Measurements from ENCODE around the gene MAPK7.

MAPK7 gene

GRCh38 chr17:19357351-19357750, 20.9 kb upstream of the MAPK7 start:
- Histone ChIP-seq H3K27me3 (ENCODE audit: low read length) (no peaks in the 10 kb centered on the region), H3K9me3 (ENCODE audit: insufficient read depth, low read length) (no peaks in the 10 kb centered on the region), H2AFZ (ENCODE audit: low read depth, low read length, severe bottlenecking) (no peak overlapping the region), H3K79me2 (ENCODE audit: insufficient read depth, low read length) (no peaks in the 10 kb centered on the region), H3K4me3 (ENCODE audit: insufficient read depth, low read length, poor library complexity, severe bottlenecking) (no peak overlapping the region), H3F3A (ENCODE audit: insufficient read depth) (0 out of 2 replicates have a peak, but pooled peaks cover 3% of the 10 kb centered on the region), H4K20me1 (ENCODE audit: low read depth, low read length) (no peaks in the 10 kb centered on the region), H3K27ac (ENCODE audit: low read depth, low read length) (no peak overlapping the region), H3K9ac (ENCODE audit: low read length) (no peak overlapping the region), H3K36me3 (ENCODE audit: low read length) (no peaks in the 10 kb centered on the region), H3K9me2 (replicated peaks; ENCODE audit: insufficient read depth, low read length) (no peaks in the 10 kb centered on the region), H3K4me2 (ENCODE audit: low read depth, low read length, poor library complexity, severe bottlenecking) (no peak overlapping the region)
- TF ChIP-seq CTCF (IDR thresholded peaks at IDR 0.05; ENCODE audit: insufficient read depth, low read length, poor library complexity, severe bottlenecking) (no peak), EZH2phosphoT487 (conservative IDR thresholded peaks at IDR 0.05; ENCODE audit: low read length) (no peak)

GRCh38 chr17:19357761-19358160, 20.5 kb upstream of the MAPK7 start:
- H4K20me1 ChIP-seq (ENCODE audit: low read depth, low read length): no peaks in the 10 kb centered on the region
- no peaks in the 10 kb centered on the region for H3K36me3 ChIP-seq (ENCODE audit: low read length)
- no peak overlapping the region for H3K9ac ChIP-seq (ENCODE audit: low read length)
- 0 out of 2 replicates have a peak, but pooled peaks cover 3% of the 10 kb centered on the region for H3F3A ChIP-seq (ENCODE audit: insufficient read depth)
- H3K4me2 ChIP-seq (ENCODE audit: low read depth, low read length, poor library complexity, severe bottlenecking): no peak overlapping the region
- H3K27ac ChIP-seq (ENCODE audit: low read depth, low read length): no peak overlapping the region
- no peaks in the 10 kb centered on the region for H3K79me2 ChIP-seq (ENCODE audit: insufficient read depth, low read length)
- no peaks in the 10 kb centered on the region for H3K27me3 ChIP-seq (ENCODE audit: low read length)
- TF ChIP-seq CTCF (IDR thresholded peaks at IDR 0.05; ENCODE audit: insufficient read depth, low read length, poor library complexity, severe bottlenecking): no peak
- TF ChIP-seq EZH2phosphoT487 (conservative IDR thresholded peaks at IDR 0.05; ENCODE audit: low read length): no peak
- H2AFZ ChIP-seq (ENCODE audit: low read depth, low read length, severe bottlenecking): no peak overlapping the region
- H3K9me2 ChIP-seq (replicated peaks; ENCODE audit: insufficient read depth, low read length): no peaks in the 10 kb centered on the region
- H3K4me3 ChIP-seq (ENCODE audit: insufficient read depth, low read length, poor library complexity, severe bottlenecking): no peak overlapping the region
- H3K9me3 ChIP-seq (ENCODE audit: insufficient read depth, low read length): no peaks in the 10 kb centered on the region

GRCh38 chr17:19359151-19359550, 19.1 kb upstream of the MAPK7 start:
- Histone ChIP-seq H3K9ac (ENCODE audit: low read length) (no peak overlapping the region), H3K79me2 (ENCODE audit: insufficient read depth, low read length) (no peaks in the 10 kb centered on the region), H3K4me3 (ENCODE audit: insufficient read depth, low read length, poor library complexity, severe bottlenecking) (no peak overlapping the region), H3K36me3 (ENCODE audit: low read length) (no peaks in the 10 kb centered on the region), H2AFZ (ENCODE audit: low read depth, low read length, severe bottlenecking) (no peak overlapping the region), H3K9me3 (ENCODE audit: insufficient read depth, low read length) (no peaks in the 10 kb centered on the region), H4K20me1 (ENCODE audit: low read depth, low read length) (no peaks in the 10 kb centered on the region), H3K27ac (ENCODE audit: low read depth, low read length) (no peak overlapping the region), H3K9me2 (replicated peaks; ENCODE audit: insufficient read depth, low read length) (no peaks in the 10 kb centered on the region), H3K4me2 (ENCODE audit: low read depth, low read length, poor library complexity, severe bottlenecking) (no peak overlapping the region), H3F3A (ENCODE audit: insufficient read depth) (0 out of 2 replicates have a peak, but pooled peaks cover 3% of the 10 kb centered on the region), H3K27me3 (ENCODE audit: low read length) (no peaks in the 10 kb centered on the region)
- TF ChIP-seq EZH2phosphoT487 (conservative IDR thresholded peaks at IDR 0.05; ENCODE audit: low read length) (no peak), CTCF (IDR thresholded peaks at IDR 0.05; ENCODE audit: insufficient read depth, low read length, poor library complexity, severe bottlenecking) (no peak)

Data from SU-DHL-6 (cell line).